CD14-positive monocyte (primary cell): Measurements from ENCODE around the gene F13B. TPM values are rescaled to one million over a fixed set of nuclear protein-coding genes. Genes with fewer than 3 reads are reported as not detected.

Source experiments
- DNase-seq, 3 donors: peaks; one replicate each; pipeline ENCODE4 v3.0.0-alpha.2; 2011 to 2022
- H2AFZ ChIP-seq: 2 replicates; pipeline ENCODE4 v1.6.0; 2012; ENCODE audit warnings: mild to moderate bottlenecking, low read depth, low read length, inconsistent platforms; ENCODE audit not compliant: insufficient read depth, poor library complexity, severe bottlenecking
- H3K27ac ChIP-seq, 2 donors: 1 replicate in 1 of 2; 2 replicates in 1 of 2; pipeline ENCODE4 v1.5.1; 2012 to 2013; ENCODE audit warnings: low read length in 2 of 2, control low read depth in 1 of 2, inconsistent platforms in 1 of 2, low read depth in 1 of 2, mild to moderate bottlenecking in 1 of 2
- H3K27me3 ChIP-seq, 2 donors: one replicate each; pipeline versions ENCODE4 v1.6.0 to v1.6.1; 2011 to 2013; ENCODE audit warnings: low read length in 2 of 2; ENCODE audit not compliant: control insufficient read depth in 2 of 2, insufficient read depth in 2 of 2
- H3K36me3 ChIP-seq, 2 donors: replicated peaks in 1 of 2; 1 replicate in 1 of 2; 2 replicates in 1 of 2; pipeline versions ENCODE4 v1.5.1 to v1.6.1; 2012 to 2013; ENCODE audit warnings: low read length in 2 of 2, control low read depth in 1 of 2, inconsistent platforms in 1 of 2, mild to moderate bottlenecking in 1 of 2; ENCODE audit not compliant: insufficient read depth in 2 of 2, control insufficient read depth in 1 of 2
- H3K4me1 ChIP-seq, 2 donors: 1 replicate in 1 of 2; 2 replicates in 1 of 2; pipeline versions ENCODE4 v1.5.1 to v1.6.1; 2012 to 2013; ENCODE audit warnings: low read length in 2 of 2, control low read depth in 1 of 2, inconsistent platforms in 1 of 2, mild to moderate bottlenecking in 1 of 2, moderate library complexity in 1 of 2; ENCODE audit not compliant: insufficient read depth in 2 of 2, control insufficient read depth in 1 of 2
- H3K4me2 ChIP-seq: replicated peaks from 2 replicates; pipeline ENCODE3; 2012; ENCODE audit warnings: low read length, moderate library complexity, mild to moderate bottlenecking; ENCODE audit not compliant: poor library complexity, severe bottlenecking; ENCODE audit errors: extremely low read depth
- H3K4me3 ChIP-seq, 3 experiments: fragments of 200-600 bp in 1 of 3; sonication (generic) in 1 of 3; replicated peaks in 1 of 3; 1 replicate in 2 of 3; 2 replicates in 1 of 3; pipeline ENCODE4 v1.5.1; 2011 to 2013; ENCODE audit warnings: low read length in 3 of 3, mild to moderate bottlenecking in 3 of 3, control low read depth in 2 of 3, low read depth in 2 of 3, inconsistent platforms in 1 of 3, moderate library complexity in 1 of 3
- H3K79me2 ChIP-seq: 2 replicates; pipeline ENCODE4 v1.6.0; 2012; ENCODE audit warnings: mild to moderate bottlenecking, control low read depth, inconsistent platforms, low read length, moderate library complexity; ENCODE audit not compliant: insufficient read depth
- H3K9ac ChIP-seq: 2 replicates; pipeline ENCODE4 v1.6.0; 2017; ENCODE audit warnings: low read length, mild to moderate bottlenecking; ENCODE audit not compliant: insufficient read depth, poor library complexity, severe bottlenecking
- H3K9me3 ChIP-seq, 2 donors: replicated peaks in 1 of 2; 1 replicate in 1 of 2; 2 replicates in 1 of 2; pipeline versions ENCODE4 v1.5.1 to v1.6.1; 2012 to 2013; ENCODE audit warnings: low read length in 2 of 2, control low read depth in 1 of 2; ENCODE audit not compliant: control insufficient read depth in 1 of 2, insufficient read depth in 1 of 2
- H4K20me1 ChIP-seq: 2 replicates; pipeline ENCODE4 v1.6.0; 2012; ENCODE audit warnings: mild to moderate bottlenecking, low read length, control low read depth, moderate library complexity; ENCODE audit not compliant: insufficient read depth
- H3K27ac Mint-ChIP-seq, 7 donors: one replicate each; pipeline ENCODE4 v1.8.0; 2020; ENCODE audit warnings: mild to moderate bottlenecking in 7 of 7, mixed read lengths in 7 of 7, moderate library complexity in 6 of 7, inconsistent platforms in 2 of 7
- H3K27me3 Mint-ChIP-seq, 3 donors: one replicate each; pipeline ENCODE4 v1.8.0; 2021 to 2022; ENCODE audit warnings: low read depth in 3 of 3, mild to moderate bottlenecking in 3 of 3, mixed read lengths in 3 of 3, moderate library complexity in 3 of 3, inconsistent platforms in 1 of 3
- H3K36me3 Mint-ChIP-seq, 2 donors: one replicate each; pipeline ENCODE4 v1.8.0; 2020; ENCODE audit warnings: mixed read lengths in 2 of 2, inconsistent platforms in 1 of 2, mild to moderate bottlenecking in 1 of 2
- H3K4me1 Mint-ChIP-seq: one replicate; pipeline ENCODE4 v1.8.0; 2020; ENCODE audit warnings: mild to moderate bottlenecking, mixed read lengths
- H3K4me3 Mint-ChIP-seq, 2 donors: one replicate each; pipeline ENCODE4 v1.8.0; 2020; ENCODE audit warnings: mild to moderate bottlenecking in 2 of 2, mixed read lengths in 2 of 2, moderate library complexity in 1 of 2
- H3K9me3 Mint-ChIP-seq, 7 donors: one replicate each; pipeline ENCODE4 v1.8.0; 2020 to 2022; ENCODE audit warnings: mixed read lengths in 7 of 7, mild to moderate bottlenecking in 6 of 7, moderate library complexity in 6 of 7, inconsistent platforms in 2 of 7
- CTCF ChIP-seq: fragments of 200-600 bp; IDR thresholded peaks from one replicate; pipeline ENCODE4 v1.8.0; 2022; ENCODE audit warnings: antibody characterized with exemption, mild to moderate bottlenecking
- WGBS: methylation state at CpG from one replicate; pipeline ENCODE4 v1.1.5; 2013; ENCODE audit warnings: missing lambda C conversion rate; ENCODE audit not compliant: insufficient coverage; 5-methylcytosine and 5-hydroxymethylcytosine counted together
- intact Hi-C, 2 donors: fragments of 100-400 bp; cut with micrococcal nuclease; formaldehyde crosslinking; loops; one replicate each; pipeline versions ENCODE4 v1.15.0 to v1.15.1; 2023
- polyA plus RNA-seq, 3 donors: library from polyadenylated mRNA; depleted of rRNA in 1 of 3; unstranded in 2 of 3; stranded (reverse) in 1 of 3; fragments of 300-500 nt in 2 of 3; fragments of >200 nt in 1 of 3; fragmentation: Illumina TruSeq in 2 of 3; gene quantifications; 1 replicate in 2 of 3; 2 replicates in 1 of 3; pipeline ENCODE4 v1.2.3, GENCODE V29; 2012 to 2021

The F13B gene
- polyA plus RNA-seq, 3 donors, result not detected

- Histone ChIP-seq H3K9me3 (peaks cover 8 to 11% of the 10 kb centered on the region in 2 donors), H3K9ac (no peak overlapping the region), H3K4me2 (no peak overlapping the region), H2AFZ (no peak overlapping the region), H3K27ac (no peak overlapping the region), H3K27me3 (no peaks in the 10 kb centered on the region), H4K20me1 (no peaks in the 10 kb centered on the region), H3K79me2 (no peaks in the 10 kb centered on the region), H3K36me3 (peaks cover 0 to under 1% of the 10 kb centered on the region in 2 donors), H3K4me1 (no peaks in the 10 kb centered on the region), H3K4me3 (no peak overlapping the region)
- DNase-seq, result no peak
- Mint-ChIP-seq H3K27ac (no peak overlapping the region), H3K4me3 (no peak overlapping the region), H3K9me3 (peaks cover 6 to 16% (median 12%) of the 10 kb centered on the region in 7 donors), H3K27me3 (peaks cover 0 to 2% (median 0%) of the 10 kb centered on the region in 3 donors), H3K36me3 (peaks cover 0 to 2% of the 10 kb centered on the region in 2 donors), H3K4me1 (no peaks in the 10 kb centered on the region)
- intact Hi-C loops, result no loop called here
- no peak for TF ChIP-seq CTCF
- WGBS, result 80% methylated on average over 1 of the region's 1 CpG
Observed at GRCh38 chr1:197076585-197076984, 9.5 kb upstream of the F13B start.

- Mint-ChIP-seq H3K36me3 (no peaks in the 10 kb centered on the region), H3K4me3 (no peak overlapping the region), H3K27me3 (peaks cover 0 to 4% (median 2%) of the 10 kb centered on the region in 3 donors), H3K27ac (no peak overlapping the region), H3K9me3 (peaks cover 3 to 17% (median 10%) of the 10 kb centered on the region in 7 donors), H3K4me1 (no peaks in the 10 kb centered on the region)
- Histone ChIP-seq H3K27ac (no peak overlapping the region), H3K36me3 (no peaks in the 10 kb centered on the region), H3K79me2 (no peaks in the 10 kb centered on the region), H3K27me3 (no peaks in the 10 kb centered on the region), H3K4me2 (no peak overlapping the region), H2AFZ (no peak overlapping the region), H3K4me1 (no peaks in the 10 kb centered on the region), H3K9me3 (peaks cover 0 to 8% of the 10 kb centered on the region in 2 donors), H3K4me3 (no peak overlapping the region), H3K9ac (no peak overlapping the region), H4K20me1 (no peaks in the 10 kb centered on the region)
- DNase-seq, result no peak
- no peak for TF ChIP-seq CTCF
- WGBS, result no CpG with 5 or more reads among the region's 1 CpG
- intact Hi-C loops, result no loop called here
Observed at GRCh38 chr1:197073978-197074377, 6.9 kb upstream of the F13B start.
